HepG2 (cell line): ENCODE data around the gene YY1. TPM values are rescaled to one million over a fixed set of nuclear protein-coding genes. Genes with fewer than 3 reads are reported as not detected.

ENCODE experiments used
- GABPB1 ChIP-seq: IDR thresholded peaks from 2 replicates; pipeline ENCODE4 v1.6.1; 2016; ENCODE audit warnings: mild to moderate bottlenecking, missing genetic modification reagents, moderate library complexity, missing compliant biosample characterization
- GTF2F1 ChIP-seq: fragments of 150-350 bp; IDR thresholded peaks from 2 replicates; pipeline ENCODE4 v1.6.1; 2014; ENCODE audit warnings: low read length
- MXD4 ChIP-seq: IDR thresholded peaks from 2 replicates; pipeline ENCODE4 v1.6.1; 2016; ENCODE audit warnings: mild to moderate bottlenecking, missing biosample characterization, missing genetic modification reagents
- NR1H2 ChIP-seq: sonication (generic); formaldehyde crosslinking; IDR thresholded peaks from 2 replicates; pipeline ENCODE4 v1.8.1; 2022; ENCODE audit warnings: low read depth, missing genetic modification reagents, borderline replicate concordance
- PHF5A ChIP-seq: IDR thresholded peaks from one replicate; pipeline ENCODE4 v1.6.1; 2018; ENCODE audit warnings: low read depth, missing genetic modification reagents; ENCODE audit not compliant: unreplicated experiment
- PHF8 ChIP-seq: sonication (generic); formaldehyde crosslinking; IDR thresholded peaks from 2 replicates; pipeline ENCODE4 v1.5.0; 2020; ENCODE audit warnings: missing genetic modification reagents
- PRDM15 ChIP-seq: sonication (generic); formaldehyde crosslinking; IDR thresholded peaks from 2 replicates; pipeline ENCODE4 v1.4.0; 2020; ENCODE audit warnings: missing genetic modification reagents
- SOX5 ChIP-seq: IDR thresholded peaks from 2 replicates; pipeline ENCODE4 v1.6.1; 2016; ENCODE audit warnings: borderline replicate concordance
- ZNF101 ChIP-seq: sonication (generic); formaldehyde crosslinking; IDR thresholded peaks from 2 replicates; pipeline ENCODE4 v1.4.0; 2020; ENCODE audit warnings: mild to moderate bottlenecking, low read depth, missing genetic modification reagents, borderline replicate concordance
- ZNF143 ChIP-seq: sonication (generic); formaldehyde crosslinking; IDR thresholded peaks from 2 replicates; pipeline ENCODE4 v1.4.0; 2020; ENCODE audit warnings: missing genetic modification reagents
- ZNF225 ChIP-seq: sonication (generic); formaldehyde crosslinking; IDR thresholded peaks from 2 replicates; pipeline ENCODE4 v1.4.0; 2020; ENCODE audit warnings: mild to moderate bottlenecking, missing genetic modification reagents
- ZNF329 ChIP-seq: sonication (generic); formaldehyde crosslinking; IDR thresholded peaks from 2 replicates; pipeline ENCODE4 v1.9.0; 2021; ENCODE audit warnings: low read depth, mild to moderate bottlenecking, missing genetic modification reagents
- ZNF691 ChIP-seq: sonication (generic); formaldehyde crosslinking; IDR thresholded peaks from 2 replicates; pipeline ENCODE4 v1.4.0; 2020; ENCODE audit warnings: missing genetic modification reagents, low read depth, mild to moderate bottlenecking, borderline replicate concordance
- ZNF780A ChIP-seq: sonication (generic); formaldehyde crosslinking; IDR thresholded peaks from 2 replicates; pipeline ENCODE4 v1.8.0; 2022; ENCODE audit warnings: mild to moderate bottlenecking, missing genetic modification reagents, moderate library complexity
- ZSCAN21 ChIP-seq: sonication (generic); formaldehyde crosslinking; IDR thresholded peaks from 2 replicates; pipeline ENCODE4 v1.8.0; 2022; ENCODE audit warnings: mild to moderate bottlenecking, missing genetic modification reagents, moderate library complexity, borderline replicate concordance
- ZSCAN9 ChIP-seq: IDR thresholded peaks from 2 replicates; pipeline ENCODE4 v1.6.1; 2016; ENCODE audit warnings: borderline replicate concordance
- polyA plus RNA-seq, 8 experiments: library from polyadenylated mRNA; depleted of rRNA in 3 of 8; stranded (reverse) in 7 of 8; unstranded in 1 of 8; fragments of >200 nt; fragmentation: Illumina TruSeq in 4 of 8; extraction: Trizol in 4 of 8; gene quantifications; 2 replicates each; pipeline versions ENCODE4 v1.2.1 to v1.2.3, GENCODE V29; 2011 to 2016; ENCODE audit warnings: low read depth in 4 of 8, missing spikeins in 1 of 8, mixed read lengths in 1 of 8; ENCODE audit not compliant: insufficient read depth in 1 of 8
- total RNA-seq, 5 experiments: library from RNA; depleted of rRNA; stranded (reverse); fragments of >200 nt; fragmentation: Illumina TruSeq; extraction: Trizol; gene quantifications; 2 replicates each; pipeline ENCODE4 v1.2.3, GENCODE V29; 2016; ENCODE audit warnings: low read depth in 1 of 5
- TF ChIP-seq, protein P1 (sequence below): sonication (generic); formaldehyde crosslinking; conservative IDR thresholded peaks from 2 replicates; pipeline ENCODE4 v1.8.0; 2022; ENCODE audit warnings: low read depth, missing genetic modification reagents
- TF ChIP-seq, protein P2 (sequence below): sonication (generic); formaldehyde crosslinking; IDR thresholded peaks from 2 replicates; pipeline ENCODE4 v1.4.0; 2020; ENCODE audit warnings: missing genetic modification reagents, borderline replicate concordance
- TF ChIP-seq, protein P3 (sequence below): sonication (generic); formaldehyde crosslinking; IDR thresholded peaks from 2 replicates; pipeline ENCODE4 v1.8.0; 2022; ENCODE audit warnings: mild to moderate bottlenecking, missing genetic modification reagents, borderline replicate concordance

Gene YY1
- total and polyA plus RNA-seq, 2 of the 13 experiments (the other 11 are each of a cell fraction or from before 2014, with no cell fraction given) = 29.4 to 68.1 TPM

DNA sequence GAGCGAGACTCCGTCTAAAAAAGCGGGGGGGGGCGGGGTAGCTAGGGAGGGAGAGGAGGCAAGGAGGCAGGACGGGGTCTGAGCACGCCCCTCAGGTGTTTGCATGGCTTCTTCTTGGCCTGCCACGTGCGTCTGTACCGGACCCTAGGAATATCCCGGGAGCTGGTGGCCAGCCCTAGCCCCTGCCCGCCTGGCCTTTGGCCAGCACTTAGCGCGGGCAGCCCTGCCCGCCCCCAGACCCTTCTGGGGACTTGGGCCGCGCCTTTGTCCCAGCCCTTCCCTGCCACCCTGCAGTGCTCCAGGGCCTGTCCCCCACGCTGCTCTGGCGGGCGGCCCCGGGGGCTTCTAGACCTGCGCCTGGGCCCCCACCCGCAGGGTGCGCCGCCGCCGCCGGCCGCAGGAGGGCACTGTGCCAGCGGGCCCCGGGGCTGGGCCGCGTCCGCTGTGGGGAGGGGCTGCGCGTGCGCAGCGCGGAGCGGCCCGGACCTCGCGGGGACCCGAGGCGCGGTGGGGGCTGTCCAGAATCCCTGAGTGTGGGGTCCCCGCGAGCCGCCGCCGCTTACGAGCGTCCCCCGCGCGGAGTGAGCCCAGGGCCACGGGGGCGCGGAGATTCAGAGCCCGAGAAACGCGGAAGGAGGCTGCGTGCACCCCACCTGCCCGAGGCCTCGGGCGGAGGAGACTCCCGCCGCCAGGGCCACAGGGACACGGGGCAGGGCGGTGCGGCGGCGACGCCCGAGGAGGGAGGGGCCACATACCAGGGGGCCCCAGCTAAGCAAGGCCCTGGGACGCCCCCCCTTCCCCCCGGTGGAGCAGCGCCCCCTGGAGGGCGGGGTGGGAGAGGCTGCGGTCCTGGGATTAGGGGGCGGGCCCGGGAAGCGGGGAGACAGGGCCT is 46.3 kb downstream of the YY1 start (continued):
- TF ChIP-seq ZNF780A (CRISPR knock-in tag) (peak; percentile 84; the same call in 1 of the 2 replicates), ZSCAN9 (CRISPR knock-in tag) (peak; percentile 61; the same call in 1 of the 2 replicates), ZNF691 (CRISPR knock-in tag) (peak; percentile 59; the same call in 1 of the 2 replicates), ZNF143 (CRISPR knock-in tag) (no peak), GABPB1 (CRISPR knock-in tag) (peak; percentile 75), ZSCAN21 (CRISPR knock-in tag) (peak; percentile 50; the same call in 1 of the 2 replicates), ZNF329 (no peak), PHF5A (CRISPR knock-in tag) (no peak), NR1H2 (CRISPR knock-in tag) (peak; percentile 43; the same call in 1 of the 2 replicates), SOX5 (CRISPR knock-in tag) (no peak), ZNF225 (CRISPR knock-in tag) (peak; percentile 74; the same call in 1 of the 2 replicates), PHF8 (CRISPR knock-in tag) (peak; percentile 88), PRDM15 (peak; percentile 60; the same call in 1 of the 2 replicates), MXD4 (0 out of 2 replicates have a peak, but pooled peaks have one; percentile 24), GTF2F1 (no peak), ZNF101 (CRISPR knock-in tag) (no peak)
- TF ChIP-seq, protein P1, sequence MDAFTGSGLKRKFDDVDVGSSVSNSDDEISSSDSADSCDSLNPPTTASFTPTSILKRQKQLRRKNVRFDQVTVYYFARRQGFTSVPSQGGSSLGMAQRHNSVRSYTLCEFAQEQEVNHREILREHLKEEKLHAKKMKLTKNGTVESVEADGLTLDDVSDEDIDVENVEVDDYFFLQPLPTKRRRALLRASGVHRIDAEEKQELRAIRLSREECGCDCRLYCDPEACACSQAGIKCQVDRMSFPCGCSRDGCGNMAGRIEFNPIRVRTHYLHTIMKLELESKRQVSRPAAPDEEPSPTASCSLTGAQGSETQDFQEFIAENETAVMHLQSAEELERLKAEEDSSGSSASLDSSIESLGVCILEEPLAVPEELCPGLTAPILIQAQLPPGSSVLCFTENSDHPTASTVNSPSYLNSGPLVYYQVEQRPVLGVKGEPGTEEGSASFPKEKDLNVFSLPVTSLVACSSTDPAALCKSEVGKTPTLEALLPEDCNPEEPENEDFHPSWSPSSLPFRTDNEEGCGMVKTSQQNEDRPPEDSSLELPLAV (CRISPR knock-in tag) = no peak; the same call in 1 of the 2 replicates
- TF ChIP-seq, protein P2, sequence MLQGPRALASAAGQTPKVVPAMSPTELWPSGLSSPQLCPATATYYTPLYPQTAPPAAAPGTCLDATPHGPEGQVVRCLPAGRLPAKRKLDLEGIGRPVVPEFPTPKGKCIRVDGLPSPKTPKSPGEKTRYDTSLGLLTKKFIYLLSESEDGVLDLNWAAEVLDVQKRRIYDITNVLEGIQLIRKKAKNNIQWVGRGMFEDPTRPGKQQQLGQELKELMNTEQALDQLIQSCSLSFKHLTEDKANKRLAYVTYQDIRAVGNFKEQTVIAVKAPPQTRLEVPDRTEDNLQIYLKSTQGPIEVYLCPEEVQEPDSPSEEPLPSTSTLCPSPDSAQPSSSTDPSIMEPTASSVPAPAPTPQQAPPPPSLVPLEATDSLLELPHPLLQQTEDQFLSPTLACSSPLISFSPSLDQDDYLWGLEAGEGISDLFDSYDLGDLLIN (CRISPR knock-in tag) = no peak; the same call in 1 of the 2 replicates
- TF ChIP-seq, protein P3, sequence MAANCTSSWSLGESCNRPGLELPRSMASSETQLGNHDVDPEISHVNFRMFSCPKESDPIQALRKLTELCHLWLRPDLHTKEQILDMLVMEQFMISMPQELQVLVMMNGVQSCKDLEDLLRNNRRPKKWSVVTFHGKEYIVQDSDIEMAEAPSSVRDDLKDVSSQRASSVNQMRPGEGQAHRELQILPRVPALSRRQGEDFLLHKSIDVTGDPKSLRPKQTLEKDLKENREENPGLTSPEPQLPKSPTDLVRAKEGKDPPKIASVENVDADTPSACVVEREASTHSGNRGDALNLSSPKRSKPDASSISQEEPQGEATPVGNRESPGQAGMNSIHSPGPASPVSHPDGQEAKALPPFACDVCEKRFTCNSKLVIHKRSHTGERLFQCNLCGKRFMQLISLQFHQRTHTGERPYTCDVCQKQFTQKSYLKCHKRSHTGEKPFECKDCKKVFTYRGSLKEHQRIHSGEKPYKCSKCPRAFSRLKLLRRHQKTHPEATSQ = peak; percentile 77
